Endothelial cell (in vitro differentiated cells): ENCODE measurements around the gene ZNF22. TPM values are rescaled to one million over a fixed set of nuclear protein-coding genes. Genes with fewer than 3 reads are reported as not detected.

Source experiments
- DNase-seq: peaks from one replicate; pipeline ENCODE4 v3.0.0; 2021; ENCODE audit warnings: low spot score
- H3K27ac Mint-ChIP-seq: one replicate; pipeline ENCODE4 v1.8.0; 2021; ENCODE audit warnings: mixed read lengths, inconsistent platforms; ENCODE audit not compliant: unreplicated experiment
- H3K27me3 Mint-ChIP-seq: one replicate; pipeline ENCODE4 v1.8.0; 2021; ENCODE audit warnings: mild to moderate bottlenecking, moderate library complexity, mixed read lengths, inconsistent platforms; ENCODE audit not compliant: unreplicated experiment
- H3K36me3 Mint-ChIP-seq: one replicate; pipeline ENCODE4 v1.8.0; 2021; ENCODE audit warnings: mild to moderate bottlenecking, low read depth, mixed read lengths, inconsistent platforms; ENCODE audit not compliant: unreplicated experiment
- H3K4me1 Mint-ChIP-seq: one replicate; pipeline ENCODE4 v1.8.0; 2021; ENCODE audit warnings: mild to moderate bottlenecking, mixed read lengths, inconsistent platforms; ENCODE audit not compliant: unreplicated experiment
- H3K4me3 Mint-ChIP-seq: one replicate; pipeline ENCODE4 v1.8.0; 2021; ENCODE audit warnings: mild to moderate bottlenecking, mixed read lengths, inconsistent platforms; ENCODE audit not compliant: unreplicated experiment
- H3K9me3 Mint-ChIP-seq: one replicate; pipeline ENCODE4 v1.8.0; 2021; ENCODE audit warnings: mixed read lengths, inconsistent platforms; ENCODE audit not compliant: unreplicated experiment
- CTCF ChIP-seq: fragments of 200-600 bp; sonication (generic); IDR thresholded peaks from one replicate; pipeline ENCODE4 v1.5.0; 2021; ENCODE audit warnings: antibody characterized with exemption; ENCODE audit not compliant: unreplicated experiment
- total RNA-seq: library from RNA; stranded (reverse); fragmentation: NEBNext Ultra II Directional; extraction: Animal tissue kit (Norgen Biotek cat#: 25700); gene quantifications from one replicate; pipeline ENCODE4 v1.2.1, GENCODE V29; 2021; ENCODE audit not compliant: unreplicated experiment

The ZNF22 gene
- total RNA-seq, 1 donor from 2014 or later = 39.2 TPM

- H3K36me3 Mint-ChIP-seq = no peaks in the 10 kb centered on the region
Measured at GRCh38 chr10:45052700-45053099, 52.0 kb downstream of the ZNF22 start.

GRCh38 chr10:45053569-45054100 lies 52.9 kb downstream of the ZNF22 start:
- no peak for TF ChIP-seq CTCF
- Mint-ChIP-seq H3K9me3 (no peaks in the 10 kb centered on the region), H3K27ac (no peak overlapping the region), H3K36me3 (no peaks in the 10 kb centered on the region), H3K4me3 (no peak overlapping the region), H3K4me1 (peaks cover 2% of the 10 kb centered on the region), H3K27me3 (no peaks in the 10 kb centered on the region)
- no peak for DNase-seq

More at GRCh38 chr10:45052700-45053099, 52.0 kb downstream of the ZNF22 start:
- no peaks in the 10 kb centered on the region for H3K9me3 Mint-ChIP-seq
- no peak overlapping the region for H3K27ac Mint-ChIP-seq
- no peak for DNase-seq
- no peaks in the 10 kb centered on the region for H3K4me1 Mint-ChIP-seq
- H3K4me3 Mint-ChIP-seq = no peak overlapping the region
- no peak for TF ChIP-seq CTCF
- no peaks in the 10 kb centered on the region for H3K27me3 Mint-ChIP-seq

Other genes with a start within 250 kb of the ZNF22 start
- gene TMEM72, start 89.6 kb upstream of the ZNF22 start, total RNA-seq = not detected
- 9.6 TPM for gene RASSF4, start 41.1 kb upstream of the ZNF22 start, total RNA-seq
- 22.5 TPM for gene DEPP1, start 22.1 kb upstream of the ZNF22 start, total RNA-seq